HUES6 (cell line): ENCODE data around the gene ASCC1.

Experiments
- H3K27ac ChIP-seq: 2 replicates; pipeline ENCODE4 v1.7.0; 2013; ENCODE audit warnings: low read depth, mild to moderate bottlenecking, low read length, inconsistent platforms
- H3K27me3 ChIP-seq: 2 replicates; pipeline ENCODE4 v1.6.1; 2013; ENCODE audit warnings: low read length; ENCODE audit not compliant: control insufficient read depth, insufficient read depth
- H3K36me3 ChIP-seq: 2 replicates; pipeline ENCODE4 v1.6.1; 2013; ENCODE audit warnings: low read length; ENCODE audit not compliant: control insufficient read depth, insufficient read depth
- H3K4me1 ChIP-seq: 2 replicates; pipeline ENCODE4 v1.6.1; 2013; ENCODE audit warnings: low read length; ENCODE audit not compliant: control insufficient read depth, insufficient read depth
- H3K4me3 ChIP-seq: 2 replicates; pipeline ENCODE4 v1.5.1; 2013; ENCODE audit warnings: low read depth, low read length
- H3K9ac ChIP-seq: one replicate; pipeline ENCODE4 v1.6.1; 2013; ENCODE audit warnings: mild to moderate bottlenecking, low read length
- H3K9me3 ChIP-seq: 2 replicates; pipeline ENCODE4 v1.6.1; 2013; ENCODE audit warnings: low read depth, low read length; ENCODE audit not compliant: control insufficient read depth, insufficient read depth

The ASCC1 gene

GRCh38 chr10:72061491-72061890, 154.6 kb downstream of the ASCC1 start:
- H3K4me3 ChIP-seq = no peak overlapping the region
- H3K9me3 ChIP-seq = no peaks in the 10 kb centered on the region
- H3K36me3 ChIP-seq = no peaks in the 10 kb centered on the region
- peaks cover 10% of the 10 kb centered on the region for H3K4me1 ChIP-seq
- no peaks in the 10 kb centered on the region for H3K27me3 ChIP-seq
- no peak overlapping the region for H3K9ac ChIP-seq
- H3K27ac ChIP-seq = no peak overlapping the region

- Histone ChIP-seq H3K4me1 (peaks cover 10% of the 10 kb centered on the region), H3K36me3 (no peaks in the 10 kb centered on the region), H3K9ac (no peak overlapping the region), H3K4me3 (no peak overlapping the region), H3K9me3 (no peaks in the 10 kb centered on the region), H3K27ac (no peak overlapping the region), H3K27me3 (no peaks in the 10 kb centered on the region)
Measured at GRCh38 chr10:72059843-72060822, 155.9 kb downstream of the ASCC1 start.

- Histone ChIP-seq H3K27me3 (no peaks in the 10 kb centered on the region), H3K27ac (no peak overlapping the region), H3K4me1 (peaks cover 10% of the 10 kb centered on the region), H3K9me3 (no peaks in the 10 kb centered on the region), H3K9ac (no peak overlapping the region), H3K4me3 (no peak overlapping the region), H3K36me3 (no peaks in the 10 kb centered on the region)
Measured at GRCh38 chr10:72058989-72059842, 156.9 kb downstream of the ASCC1 start.

GRCh38 chr10:72058347-72058898, 157.7 kb downstream of the ASCC1 start:
- no peak overlapping the region for H3K9ac ChIP-seq
- no peaks in the 10 kb centered on the region for H3K9me3 ChIP-seq
- H3K36me3 ChIP-seq = no peaks in the 10 kb centered on the region
- H3K4me1 ChIP-seq = peaks cover 10% of the 10 kb centered on the region
- no peak overlapping the region for H3K27ac ChIP-seq
- no peaks in the 10 kb centered on the region for H3K27me3 ChIP-seq
- no peak overlapping the region for H3K4me3 ChIP-seq

- Histone ChIP-seq H3K9ac (no peak overlapping the region), H3K9me3 (no peaks in the 10 kb centered on the region), H3K36me3 (no peaks in the 10 kb centered on the region), H3K4me3 (no peak overlapping the region), H3K27me3 (no peaks in the 10 kb centered on the region), H3K27ac (no peak overlapping the region), H3K4me1 (peaks cover 10% of the 10 kb centered on the region)
Measured at GRCh38 chr10:72056932-72057751, 158.9 kb downstream of the ASCC1 start.

GRCh38 chr10:72056113-72056512, 160.0 kb downstream of the ASCC1 start:
- H3K27me3 ChIP-seq = no peaks in the 10 kb centered on the region
- H3K36me3 ChIP-seq = no peaks in the 10 kb centered on the region
- no peak overlapping the region for H3K27ac ChIP-seq
- H3K9ac ChIP-seq = no peak overlapping the region
- no peaks in the 10 kb centered on the region for H3K9me3 ChIP-seq
- H3K4me1 ChIP-seq = peaks cover 7% of the 10 kb centered on the region
- H3K4me3 ChIP-seq = no peak overlapping the region

GRCh38 chr10:72053690-72054089, 162.4 kb downstream of the ASCC1 start:
- Histone ChIP-seq H3K4me3 (no peak overlapping the region), H3K27ac (no peak overlapping the region), H3K9me3 (peaks cover 3% of the 10 kb centered on the region; the same call in 1 of the 2 replicates), H3K27me3 (no peaks in the 10 kb centered on the region), H3K36me3 (no peaks in the 10 kb centered on the region), H3K4me1 (no peaks in the 10 kb centered on the region), H3K9ac (no peak overlapping the region)

- Histone ChIP-seq H3K9ac (no peak overlapping the region), H3K27ac (no peak overlapping the region), H3K4me1 (peaks cover 3% of the 10 kb centered on the region), H3K27me3 (no peaks in the 10 kb centered on the region), H3K4me3 (no peak overlapping the region), H3K9me3 (peaks cover 3% of the 10 kb centered on the region; the same call in 1 of the 2 replicates), H3K36me3 (no peaks in the 10 kb centered on the region)
Measured at GRCh38 chr10:72050873-72051272, 165.2 kb downstream of the ASCC1 start.

GRCh38 chr10:72049969-72050781, 165.9 kb downstream of the ASCC1 start:
- no peaks in the 10 kb centered on the region for H3K36me3 ChIP-seq
- no peak overlapping the region for H3K9ac ChIP-seq
- no peaks in the 10 kb centered on the region for H3K27me3 ChIP-seq
- H3K9me3 ChIP-seq = peaks cover 3% of the 10 kb centered on the region; the same call in 1 of the 2 replicates
- no peak overlapping the region for H3K4me3 ChIP-seq
- peaks cover 3% of the 10 kb centered on the region for H3K4me1 ChIP-seq
- H3K27ac ChIP-seq = no peak overlapping the region

GRCh38 chr10:72049472-72049871, 166.6 kb downstream of the ASCC1 start:
- no peaks in the 10 kb centered on the region for H3K27me3 ChIP-seq
- no peak overlapping the region for H3K9ac ChIP-seq
- no peaks in the 10 kb centered on the region for H3K36me3 ChIP-seq
- H3K27ac ChIP-seq = no peak overlapping the region
- H3K4me3 ChIP-seq = no peak overlapping the region
- H3K4me1 ChIP-seq = peaks cover 3% of the 10 kb centered on the region
- H3K9me3 ChIP-seq = peaks cover 3% of the 10 kb centered on the region; the same call in 1 of the 2 replicates
